BLaER1 treated with 17β-estradiol and CSF1 and Interleukin-3, amounts not matched to agents 10 nM and 100 nM (cell line): Measurements from ENCODE around the gene TMEM11.
"Not testable (repeated sequence)": the region's sequence is repeated elsewhere in the genome, so short reads cannot be mapped to it uniquely, and the experiment has no call there.

ENCODE experiments used
- H3K27ac ChIP-seq, 11 experiments: shearing (Covaris generic); formaldehyde crosslinking; 2 replicates each; pipeline ENCODE4 v1.8.1; 2022
- H3K27me3 ChIP-seq, 11 experiments: shearing (Covaris generic); formaldehyde crosslinking; 2 replicates each; pipeline ENCODE4 v1.8.1; 2022
- H3K36me3 ChIP-seq, 11 experiments: shearing (Covaris generic); formaldehyde crosslinking; 2 replicates each; pipeline ENCODE4 v1.8.1; 2022
- H3K4me1 ChIP-seq, 10 experiments: shearing (Covaris generic); formaldehyde crosslinking; 2 replicates each; pipeline ENCODE4 v1.8.1; 2022
- H3K4me2 ChIP-seq, 11 experiments: shearing (Covaris generic); formaldehyde crosslinking; 2 replicates each; pipeline ENCODE4 v1.8.1; 2022
- H3K4me3 ChIP-seq, 10 experiments: shearing (Covaris generic); formaldehyde crosslinking; 2 replicates each; pipeline ENCODE4 v1.8.1; 2022
- H3K9ac ChIP-seq, 11 experiments: shearing (Covaris generic); formaldehyde crosslinking; 2 replicates each; pipeline ENCODE4 v1.8.1; 2022
- H3K9me3 ChIP-seq, 11 experiments: shearing (Covaris generic); formaldehyde crosslinking; replicated peaks in 1 of 11; 2 replicates each; pipeline ENCODE4 v1.8.1; 2022
- H4K20me1 ChIP-seq, 11 experiments: shearing (Covaris generic); formaldehyde crosslinking; 2 replicates each; pipeline ENCODE4 v1.8.1; 2022
- Cebpa-rat ChIP-seq, 11 experiments: shearing (Covaris generic); IDR thresholded peaks; 2 replicates each; pipeline ENCODE4 v1.8.1; 2022

Gene TMEM11

DNA sequence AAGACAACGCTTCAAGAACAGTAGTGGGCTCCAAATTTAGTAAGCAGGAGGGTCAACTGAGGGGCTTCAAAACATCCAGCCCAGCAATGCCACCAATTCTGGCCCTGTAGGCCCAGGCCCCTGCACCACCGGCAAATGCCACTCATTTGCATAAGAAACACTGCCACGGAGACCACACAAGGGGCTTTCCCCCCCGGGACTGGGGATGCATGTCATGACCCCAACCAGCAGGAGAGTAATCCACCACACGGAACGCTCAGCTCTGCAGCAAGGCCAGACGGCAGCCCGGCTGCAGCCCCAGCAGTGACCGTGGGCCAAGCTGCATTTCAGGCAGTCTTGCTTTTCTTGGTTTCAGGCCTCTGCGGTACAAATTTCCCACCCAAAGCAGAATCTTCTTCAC, 14.1 kb downstream of the TMEM11 start:
- no peak for TF ChIP-seq Cebpa-rat (IDR thresholded peaks at IDR 0.05)
- Histone ChIP-seq H3K27ac (no peak overlapping the region), H3K9ac (no peak overlapping the region), H3K4me2 (peak overlapping the region in 4 of 11 experiments; percentile 9 to 25 (median 20); a peak in 4 of 22 replicates), H4K20me1 (peaks cover 88 to 100% (median 100%) of the 10 kb centered on the region in 11 experiments), H3K9me3 (no peaks in the 10 kb centered on the region), H3K4me1 (peaks cover 3 to 51% (median 41%) of the 10 kb centered on the region in 10 experiments; a peak in 19 of 20 replicates), H3K4me3 (no peak overlapping the region), H3K36me3 (peaks cover 69 to 99% (median 81%) of the 10 kb centered on the region in 11 experiments), H3K27me3 (no peaks in the 10 kb centered on the region)

DNA sequence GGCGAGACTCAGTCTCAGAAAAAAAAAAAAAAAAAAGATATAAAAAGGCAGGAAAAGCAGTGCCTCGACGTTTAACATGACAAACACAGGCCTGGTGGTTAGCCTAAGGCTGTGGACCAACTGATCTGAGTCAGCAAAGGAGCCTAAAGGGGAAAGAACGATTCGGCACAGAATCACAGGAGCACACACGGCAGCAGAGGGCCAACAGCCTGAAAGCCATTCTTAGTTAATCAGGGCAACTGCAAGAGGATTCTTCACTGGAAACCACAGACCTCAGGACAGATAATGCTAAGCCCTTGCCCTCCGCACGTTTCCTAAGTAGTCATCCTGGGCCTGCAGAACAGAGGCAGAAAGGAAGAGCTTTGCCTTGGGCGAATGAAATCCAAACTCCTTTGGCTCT, 14.7 kb downstream of the TMEM11 start:
- H3K27me3 ChIP-seq, result no peaks in the 10 kb centered on the region
- TF ChIP-seq Cebpa-rat (IDR thresholded peaks at IDR 0.05), result no peak
- no peak overlapping the region for H3K9ac ChIP-seq
- peaks cover 83 to 100% (median 100%) of the 10 kb centered on the region in 11 experiments for H4K20me1 ChIP-seq
- peaks cover 69 to 93% (median 81%) of the 10 kb centered on the region in 11 experiments for H3K36me3 ChIP-seq
- no peaks in the 10 kb centered on the region for H3K9me3 ChIP-seq
- H3K4me2 ChIP-seq, result peak overlapping the region in 1 of 11 experiments; percentile 25; a peak in 1 of 22 replicates
- H3K4me1 ChIP-seq, result peaks cover 8 to 57% (median 47%) of the 10 kb centered on the region in 10 experiments
- H3K27ac ChIP-seq, result no peak overlapping the region
- no peak overlapping the region for H3K4me3 ChIP-seq

DNA sequence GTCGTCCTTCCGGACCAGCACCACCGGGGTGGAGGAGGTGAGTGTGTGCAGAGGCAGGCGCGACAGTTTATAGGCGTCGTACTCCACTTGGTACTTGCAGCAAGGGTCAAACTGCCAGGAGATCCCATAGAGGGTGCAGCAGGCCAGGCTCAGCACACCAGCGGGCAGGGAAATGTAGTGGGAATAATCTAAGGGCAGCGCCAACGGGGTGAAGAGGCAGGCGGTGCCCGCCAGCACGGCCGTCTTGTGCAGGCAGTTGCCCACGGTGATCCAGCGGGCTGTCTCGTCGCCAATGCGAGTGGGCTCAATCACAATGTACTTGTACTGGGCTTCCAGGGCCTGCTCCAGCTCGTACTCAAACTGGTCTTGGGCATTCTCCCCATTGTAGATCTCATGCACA, 15.6 kb downstream of the TMEM11 start:
- peaks cover 74 to 100% (median 94%) of the 10 kb centered on the region in 11 experiments for H4K20me1 ChIP-seq
- no peak overlapping the region for H3K27ac ChIP-seq
- H3K9ac ChIP-seq, result no peak overlapping the region
- H3K27me3 ChIP-seq, result no peaks in the 10 kb centered on the region
- no peak overlapping the region for H3K4me3 ChIP-seq
- no peak overlapping the region for H3K4me2 ChIP-seq
- H3K4me1 ChIP-seq, result peaks cover 12 to 64% (median 56%) of the 10 kb centered on the region in 10 experiments
- peaks cover 66 to 89% (median 76%) of the 10 kb centered on the region in 11 experiments for H3K36me3 ChIP-seq
- TF ChIP-seq Cebpa-rat (IDR thresholded peaks at IDR 0.05), result no peak
- no peaks in the 10 kb centered on the region for H3K9me3 ChIP-seq

DNA sequence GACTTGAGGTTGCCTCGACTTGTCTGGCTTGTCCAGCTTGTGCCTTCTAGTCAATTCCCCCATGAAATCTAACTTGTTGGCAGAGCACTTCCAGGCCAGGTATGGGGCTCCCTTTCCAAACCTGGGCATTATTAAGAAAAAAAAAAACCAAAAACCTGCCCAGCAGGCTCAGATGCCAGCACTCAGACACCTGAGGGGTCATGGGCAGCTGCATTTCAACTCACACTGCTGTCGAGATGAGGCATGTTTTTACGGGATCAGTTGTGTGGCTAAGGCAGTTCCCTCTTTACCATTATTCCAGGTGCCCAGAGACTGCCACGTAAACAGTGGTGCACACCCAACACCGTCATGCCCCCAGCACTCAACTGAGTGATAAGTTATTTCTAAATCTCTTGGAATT, 17.8 kb downstream of the TMEM11 start:
- Histone ChIP-seq H3K4me1 (peaks cover 12 to 68% (median 53%) of the 10 kb centered on the region in 10 experiments), H3K27me3 (no peaks in the 10 kb centered on the region), H3K9me3 (no peaks in the 10 kb centered on the region), H3K4me3 (no peak overlapping the region), H3K27ac (no peak overlapping the region), H3K36me3 (peaks cover 53 to 89% (median 74%) of the 10 kb centered on the region in 11 experiments), H3K9ac (no peak overlapping the region), H4K20me1 (peaks cover 52 to 86% (median 71%) of the 10 kb centered on the region in 11 experiments), H3K4me2 (peak overlapping the region in 6 of 11 experiments; percentile 30 to 71 (median 56); a peak in 10 of 22 replicates)
- no peak for TF ChIP-seq Cebpa-rat (IDR thresholded peaks at IDR 0.05)

DNA sequence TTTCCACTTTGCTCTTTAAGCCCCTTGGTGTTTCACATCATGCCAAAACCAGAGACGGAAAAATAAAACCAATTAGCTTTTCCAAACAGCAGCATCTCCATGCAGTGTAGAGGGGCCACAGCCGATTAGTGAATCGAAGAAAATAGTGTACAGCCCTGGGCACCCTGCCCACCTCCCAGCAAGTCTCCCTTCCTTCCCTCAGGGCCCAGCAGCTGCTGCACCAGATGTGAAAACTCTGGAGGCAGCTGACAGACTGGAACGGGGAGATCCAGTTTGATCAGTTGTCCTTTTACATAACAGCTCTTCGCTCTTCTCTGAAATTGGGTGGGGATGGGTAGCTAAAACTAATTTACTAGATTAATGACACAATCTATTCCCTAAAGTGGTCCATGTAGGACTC, 19.3 kb downstream of the TMEM11 start:
- Histone ChIP-seq H3K9me3 (no peaks in the 10 kb centered on the region), H3K36me3 (peaks cover 52 to 89% (median 74%) of the 10 kb centered on the region in 11 experiments), H3K4me2 (peak overlapping the region in 10 of 11 experiments; percentile 28 to 71 (median 51); a peak in 20 of 22 replicates), H3K4me3 (no peak overlapping the region), H3K9ac (peak overlapping the region in 4 of 11 experiments; percentile 0 to 19 (median 8); a peak in 4 of 22 replicates), H3K4me1 (peaks cover 12 to 53% (median 40%) of the 10 kb centered on the region in 10 experiments), H3K27me3 (no peaks in the 10 kb centered on the region), H3K27ac (peak overlapping the region in 5 of 11 experiments; percentile 6 to 30 (median 12); a peak in 2 of 22 replicates), H4K20me1 (peaks cover 37 to 72% (median 58%) of the 10 kb centered on the region in 11 experiments)
- TF ChIP-seq Cebpa-rat (IDR thresholded peaks at IDR 0.05), result no peak

DNA sequence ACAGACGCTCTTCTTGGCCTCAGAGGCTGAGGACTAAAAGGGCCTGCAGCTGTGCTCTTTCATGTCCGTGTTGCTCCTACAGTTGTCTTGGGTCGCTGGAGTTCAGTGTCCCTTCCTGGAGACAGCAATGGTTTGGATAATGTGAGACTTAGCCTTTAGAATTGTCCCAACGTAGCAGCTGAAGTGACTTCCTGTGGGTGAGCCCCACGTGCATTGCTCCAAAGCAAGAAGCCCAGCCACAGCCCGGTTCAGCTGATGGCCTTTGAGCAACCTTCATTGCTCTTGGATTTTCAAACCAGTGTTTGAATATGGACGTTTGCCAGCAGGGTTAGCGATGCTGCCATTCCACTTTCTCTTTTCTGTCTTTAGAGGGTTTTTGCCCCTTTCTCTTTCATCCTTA, 19.7 kb downstream of the TMEM11 start:
- Histone ChIP-seq H3K4me3 (no peak overlapping the region), H3K4me2 (peak overlapping the region in 10 of 11 experiments; percentile 28 to 71 (median 51); a peak in 20 of 22 replicates), H3K27me3 (no peaks in the 10 kb centered on the region), H4K20me1 (peaks cover 33 to 67% (median 53%) of the 10 kb centered on the region in 11 experiments; a peak in 21 of 22 replicates), H3K9ac (peak overlapping the region in 5 of 11 experiments; percentile 0 to 26 (median 6); a peak in 3 of 22 replicates), H3K4me1 (peaks cover 12 to 49% (median 38%) of the 10 kb centered on the region in 10 experiments), H3K36me3 (peaks cover 54 to 89% (median 74%) of the 10 kb centered on the region in 11 experiments), H3K9me3 (no peaks in the 10 kb centered on the region), H3K27ac (peak overlapping the region in 6 of 11 experiments; percentile 2 to 30 (median 12); a peak in 3 of 22 replicates)
- TF ChIP-seq Cebpa-rat (IDR thresholded peaks at IDR 0.05), result no peak

DNA sequence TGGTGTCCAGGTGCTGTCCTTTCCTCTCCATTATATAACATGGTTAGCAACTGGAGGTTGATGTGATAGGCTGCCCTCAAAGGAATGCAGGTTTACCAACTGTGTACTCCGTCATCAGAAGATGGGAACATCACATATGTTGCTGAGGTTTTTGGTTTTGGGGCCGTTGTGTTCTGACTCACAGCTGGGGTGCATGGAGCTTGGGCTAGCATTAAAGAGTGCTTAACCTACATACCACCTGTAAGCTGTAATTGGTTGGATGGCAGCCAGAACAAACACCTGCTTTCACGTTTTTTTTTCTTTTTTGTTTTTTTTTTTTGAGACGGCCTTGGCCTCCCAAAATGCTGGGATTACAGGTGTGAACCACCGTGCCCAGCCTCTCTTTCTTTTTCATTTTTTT, 20.9 kb downstream of the TMEM11 start:
- TF ChIP-seq Cebpa-rat (IDR thresholded peaks at IDR 0.05), result no peak
- no peaks in the 10 kb centered on the region for H3K27me3 ChIP-seq
- H3K9me3 ChIP-seq, result no peaks in the 10 kb centered on the region
- H3K4me2 ChIP-seq, result peak overlapping the region in 6 of 11 experiments; percentile 46 to 71 (median 56); a peak in 7 of 22 replicates
- H3K27ac ChIP-seq, result no peak overlapping the region
- H3K4me1 ChIP-seq, result peaks cover 12 to 48% (median 38%) of the 10 kb centered on the region in 10 experiments
- H3K9ac ChIP-seq, result no peak overlapping the region
- H3K4me3 ChIP-seq, result no peak overlapping the region
- peaks cover 21 to 55% (median 41%) of the 10 kb centered on the region in 11 experiments; a peak in 21 of 22 replicates for H4K20me1 ChIP-seq
- H3K36me3 ChIP-seq, result peaks cover 54 to 88% (median 73%) of the 10 kb centered on the region in 11 experiments

DNA sequence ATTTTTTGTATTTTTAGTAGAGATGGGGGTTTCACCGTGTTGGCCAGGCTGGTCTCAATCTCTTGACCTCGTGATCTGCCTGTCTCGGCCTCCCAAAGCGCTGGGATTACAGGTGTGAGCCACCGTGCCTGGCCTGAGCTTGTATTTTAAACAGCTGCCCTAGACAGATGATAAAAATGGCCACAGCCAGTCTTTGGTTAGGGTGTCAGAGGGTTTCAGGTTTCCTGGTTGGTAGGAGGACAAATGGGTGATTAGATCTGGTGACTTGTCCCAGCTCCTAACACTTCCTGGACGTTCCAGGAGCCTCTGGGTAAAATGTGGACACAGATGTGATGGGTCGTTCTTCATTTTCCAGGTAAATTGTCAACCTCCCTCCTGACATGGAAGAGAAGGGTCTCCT, 21.5 kb downstream of the TMEM11 start:
- not testable (repeated sequence) for H3K27ac ChIP-seq, H3K9me3 ChIP-seq, H3K4me3 ChIP-seq, H3K27me3 ChIP-seq, H3K9ac ChIP-seq
- H3K4me2 ChIP-seq, result peak overlapping the region in 2 of 11 experiments; percentile 51 to 54; a peak in 2 of 22 replicates
- peaks cover 14 to 49% (median 35%) of the 10 kb centered on the region in 11 experiments; a peak in 21 of 22 replicates for H4K20me1 ChIP-seq
- H3K4me1 ChIP-seq, result peaks cover 12 to 48% (median 38%) of the 10 kb centered on the region in 10 experiments
- H3K36me3 ChIP-seq, result peaks cover 48 to 82% (median 67%) of the 10 kb centered on the region in 11 experiments

DNA sequence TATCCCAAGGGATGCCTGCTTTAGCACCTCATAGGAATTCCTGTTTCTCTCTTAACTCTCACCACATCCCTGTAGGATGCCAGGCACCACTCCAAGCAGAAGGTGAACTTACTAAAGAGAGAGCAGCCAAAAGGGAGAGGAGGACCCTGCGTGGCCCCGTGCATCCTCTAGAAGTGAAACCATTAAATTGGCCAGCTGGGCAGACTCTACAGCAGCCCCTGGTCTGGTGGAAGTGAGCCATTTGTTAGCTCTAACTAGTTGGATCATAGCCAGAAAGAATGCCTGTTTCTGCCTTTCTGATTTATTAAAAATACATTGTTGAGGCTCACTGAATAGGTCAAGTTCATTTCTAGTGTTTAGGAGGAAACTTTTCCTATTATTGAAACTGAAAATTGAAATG, 22.3 kb downstream of the TMEM11 start:
- no peak for TF ChIP-seq Cebpa-rat (IDR thresholded peaks at IDR 0.05)
- H3K4me2 ChIP-seq, result no peak overlapping the region
- no peak overlapping the region for H3K9ac ChIP-seq

More for the DNA sequence above, 22.3 kb downstream of the TMEM11 start:
- Histone ChIP-seq H3K27ac (no peak overlapping the region), H3K4me3 (no peak overlapping the region), H3K9me3 (no peaks in the 10 kb centered on the region), H3K36me3 (peaks cover 41 to 76% (median 63%) of the 10 kb centered on the region in 11 experiments), H4K20me1 (peaks cover 7 to 42% (median 28%) of the 10 kb centered on the region in 11 experiments; a peak in 21 of 22 replicates), H3K27me3 (no peaks in the 10 kb centered on the region), H3K4me1 (peaks cover 14 to 48% (median 38%) of the 10 kb centered on the region in 10 experiments)
